GM13976 (cell line): ENCODE results near the gene KCNQ1.

Source experiments
- DNase-seq: peaks from one replicate; pipeline ENCODE4 v3.0.0; 2012; ENCODE audit warnings: low spot score
- in situ Hi-C: fragments of 300-500 bp; cut with MboI; formaldehyde crosslinking; loops from one replicate; pipeline ENCODE4 v1.12.0; 2022; ENCODE audit warnings: low sequenced_read_pairs, mixed read lengths, inconsistent platforms; ENCODE audit not compliant: unreplicated experiment
- TF ChIP-seq, protein P1 (sequence below): IDR thresholded peaks from 2 replicates; pipeline ENCODE4 v1.5.1; 2012; ENCODE audit warnings: borderline replicate concordance, mild to moderate bottlenecking; ENCODE audit not compliant: insufficient read depth; ENCODE audit errors: extremely low read depth, missing control alignments, control extremely low read depth

Gene KCNQ1

GRCh38 chr11:2402890-2403645, 41.7 kb upstream of the KCNQ1 start:
- in situ Hi-C loops: no loop called here
- TF ChIP-seq, protein P1, sequence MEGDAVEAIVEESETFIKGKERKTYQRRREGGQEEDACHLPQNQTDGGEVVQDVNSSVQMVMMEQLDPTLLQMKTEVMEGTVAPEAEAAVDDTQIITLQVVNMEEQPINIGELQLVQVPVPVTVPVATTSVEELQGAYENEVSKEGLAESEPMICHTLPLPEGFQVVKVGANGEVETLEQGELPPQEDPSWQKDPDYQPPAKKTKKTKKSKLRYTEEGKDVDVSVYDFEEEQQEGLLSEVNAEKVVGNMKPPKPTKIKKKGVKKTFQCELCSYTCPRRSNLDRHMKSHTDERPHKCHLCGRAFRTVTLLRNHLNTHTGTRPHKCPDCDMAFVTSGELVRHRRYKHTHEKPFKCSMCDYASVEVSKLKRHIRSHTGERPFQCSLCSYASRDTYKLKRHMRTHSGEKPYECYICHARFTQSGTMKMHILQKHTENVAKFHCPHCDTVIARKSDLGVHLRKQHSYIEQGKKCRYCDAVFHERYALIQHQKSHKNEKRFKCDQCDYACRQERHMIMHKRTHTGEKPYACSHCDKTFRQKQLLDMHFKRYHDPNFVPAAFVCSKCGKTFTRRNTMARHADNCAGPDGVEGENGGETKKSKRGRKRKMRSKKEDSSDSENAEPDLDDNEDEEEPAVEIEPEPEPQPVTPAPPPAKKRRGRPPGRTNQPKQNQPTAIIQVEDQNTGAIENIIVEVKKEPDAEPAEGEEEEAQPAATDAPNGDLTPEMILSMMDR: no peak

GRCh38 chr11:2404735-2405196, 40.0 kb upstream of the KCNQ1 start:
- in situ Hi-C loops: no loop called here
- DNase-seq: no peak

More at GRCh38 chr11:2402890-2403645, 41.7 kb upstream of the KCNQ1 start:
- no peak for DNase-seq

DNA sequence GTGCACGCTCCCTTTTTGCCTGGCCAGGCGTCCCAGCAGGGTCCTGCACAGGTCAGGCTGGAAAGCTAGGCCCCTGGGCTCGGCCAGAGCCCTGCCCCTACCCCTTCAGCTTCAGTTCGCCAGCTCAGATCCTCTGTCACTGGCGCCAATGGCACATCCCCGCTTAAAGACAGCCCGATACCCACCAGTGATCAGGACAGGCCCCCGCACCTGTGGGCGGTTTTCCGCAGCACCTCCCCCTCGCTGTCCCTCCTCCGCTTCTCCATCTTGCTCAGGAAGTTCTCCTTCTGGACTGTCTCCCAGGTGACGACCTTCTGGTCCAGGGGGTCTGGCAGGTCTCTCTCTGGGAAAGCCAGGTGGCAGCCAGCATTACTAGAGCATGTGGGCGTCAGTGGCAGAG, 38.4 kb upstream of the KCNQ1 start:
- in situ Hi-C loops: no loop called here
- TF ChIP-seq, protein P1: no peak
- no peak for DNase-seq

More at GRCh38 chr11:2404735-2405196, 40.0 kb upstream of the KCNQ1 start:
- TF ChIP-seq, protein P1: no peak

DNA sequence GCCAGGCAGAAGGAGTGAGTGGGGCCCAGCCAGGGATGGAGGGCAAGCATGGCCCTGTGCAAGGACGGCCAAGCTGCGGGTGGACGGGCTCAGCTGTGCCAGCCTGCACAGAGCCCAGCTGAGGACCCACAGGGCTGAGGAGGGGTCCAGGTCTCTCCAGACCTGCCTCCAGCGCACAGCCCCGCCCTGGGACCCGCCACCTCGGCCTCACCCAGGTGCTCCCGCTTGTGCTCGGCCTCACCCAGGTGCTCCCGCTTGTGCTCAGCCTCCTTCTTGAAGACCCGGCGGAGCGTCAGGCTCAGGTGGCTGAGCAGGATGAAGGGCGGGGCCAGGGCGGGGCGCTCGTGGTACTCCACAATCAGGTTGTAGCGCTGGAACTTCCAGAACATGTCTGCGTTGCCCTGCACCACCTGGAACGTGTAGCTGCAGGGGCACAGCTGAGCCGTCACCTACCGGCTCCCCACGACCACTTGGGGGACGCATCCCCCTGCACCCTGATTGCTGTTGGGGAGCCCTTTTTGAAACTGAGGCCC, 37.9 kb upstream of the KCNQ1 start:
- no peak for DNase-seq
- in situ Hi-C loops: no loop called here

DNA sequence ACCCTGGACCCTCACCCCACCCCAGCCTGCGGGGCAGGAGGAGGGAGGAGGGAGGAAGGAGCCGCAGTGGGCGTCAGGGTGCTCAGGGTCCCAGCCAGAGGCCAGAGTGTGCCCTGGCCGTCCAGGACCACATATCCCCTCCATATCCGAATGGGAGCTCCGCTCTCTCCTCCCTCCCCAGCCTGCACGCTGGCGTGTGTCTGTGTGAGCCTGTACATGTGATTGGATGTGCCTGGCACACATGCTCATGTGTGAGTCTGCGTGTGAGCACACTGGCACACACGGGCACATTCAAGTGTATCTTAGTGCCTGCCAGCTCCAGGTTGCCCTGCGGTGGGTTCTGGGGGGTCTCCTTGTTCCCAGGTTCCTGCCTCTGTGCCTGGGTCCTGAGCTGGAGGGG, 36.1 kb upstream of the KCNQ1 start:
- no peak for DNase-seq
- TF ChIP-seq, protein P1: no peak
- in situ Hi-C loops: no loop called here

More for the DNA sequence above, 37.9 kb upstream of the KCNQ1 start:
- TF ChIP-seq, protein P1: no peak

GRCh38 chr11:2409126-2409525, 35.7 kb upstream of the KCNQ1 start:
- TF ChIP-seq, protein P1: no peak
- no peak for DNase-seq
- in situ Hi-C loops: no loop called here
